SK-N-SH treated with all-trans-retinoic acid at 6 μM for 48 hours (cell line): Measurements from ENCODE around the gene CD86.

Source experiments
- ATAC-seq: fragments of 200-7000 bp; cut with Tn5 transposase; 3 replicates; pipeline ENCODE4 v1.9.1; 2020; ENCODE audit warnings: mild to moderate bottlenecking, moderate library complexity
- ARNTL ChIP-seq: fragments of 450-650 bp; formaldehyde crosslinking; IDR thresholded peaks from 2 replicates; pipeline ENCODE4 v1.5.0; 2020; ENCODE audit warnings: low read depth, mild to moderate bottlenecking, moderate library complexity, borderline replicate concordance
- BACH2 ChIP-seq: fragments of 250-450 bp; sonication (Bioruptor Pico); IDR thresholded peaks from 2 replicates; pipeline ENCODE4 v1.9.0; 2021; ENCODE audit warnings: mild to moderate bottlenecking, borderline replicate concordance
- CSDC2 ChIP-seq: fragments of 250-450 bp; sonication (Bioruptor Pico); IDR thresholded peaks from 2 replicates; pipeline ENCODE4 v1.5.0; 2020; ENCODE audit warnings: mild to moderate bottlenecking, moderate library complexity
- ESRRG ChIP-seq: fragments of 250-450 bp; sonication (Bioruptor Pico); IDR thresholded peaks from 2 replicates; pipeline ENCODE4 v1.6.1; 2021; ENCODE audit warnings: mild to moderate bottlenecking
- GLIS3 ChIP-seq: fragments of 250-450 bp; sonication (Bioruptor Pico); IDR thresholded peaks from 2 replicates; pipeline ENCODE4 v1.5.0; 2020; ENCODE audit warnings: mild to moderate bottlenecking, moderate library complexity
- ISL1 ChIP-seq: fragments of 250-450 bp; sonication (Bioruptor Pico); IDR thresholded peaks from 2 replicates; pipeline ENCODE4 v2.1.2; 2022; ENCODE audit warnings: mild to moderate bottlenecking, moderate library complexity
- OSR1 ChIP-seq: fragments of 250-450 bp; sonication (Bioruptor Pico); IDR thresholded peaks from 2 replicates; pipeline ENCODE4 v1.8.0; 2022; ENCODE audit warnings: moderate library complexity, mild to moderate bottlenecking, inconsistent platforms
- PPARA ChIP-seq: fragments of 250-450 bp; sonication (Bioruptor Pico); IDR thresholded peaks from 2 replicates; pipeline ENCODE4 v1.5.0; 2020; ENCODE audit warnings: mild to moderate bottlenecking, borderline replicate concordance
- RARB ChIP-seq: fragments of 250-450 bp; sonication (Bioruptor Pico); IDR thresholded peaks from 2 replicates; pipeline ENCODE4 v1.8.0; 2021; ENCODE audit warnings: mild to moderate bottlenecking, moderate library complexity
- SNAI2 ChIP-seq: fragments of 250-450 bp; sonication (Bioruptor Pico); IDR thresholded peaks from 2 replicates; pipeline ENCODE4 v1.5.0; 2020; ENCODE audit warnings: mild to moderate bottlenecking, moderate library complexity
- TCF4 ChIP-seq: fragments of 250-450 bp; sonication (Bioruptor Pico); IDR thresholded peaks from 2 replicates; pipeline ENCODE4 v1.8.0; 2021; ENCODE audit warnings: mild to moderate bottlenecking, moderate library complexity, borderline replicate concordance
- TOX ChIP-seq: fragments of 250-450 bp; sonication (Bioruptor Pico); IDR thresholded peaks from 2 replicates; pipeline ENCODE4 v1.8.0; 2021; ENCODE audit warnings: mild to moderate bottlenecking, moderate library complexity, borderline replicate concordance
- ZC3H10 ChIP-seq: fragments of 250-450 bp; sonication (Bioruptor Pico); IDR thresholded peaks from 2 replicates; pipeline ENCODE4 v1.5.1; 2021; ENCODE audit warnings: mild to moderate bottlenecking, moderate library complexity
- ZFP3 ChIP-seq: fragments of 250-450 bp; sonication (Bioruptor Pico); IDR thresholded peaks from 2 replicates; pipeline ENCODE4 v1.5.0; 2020; ENCODE audit warnings: mild to moderate bottlenecking, moderate library complexity
- ZFP30 ChIP-seq: fragments of 450-650 bp; formaldehyde crosslinking; IDR thresholded peaks from 2 replicates; pipeline ENCODE4 v1.5.0; 2022; ENCODE audit warnings: mild to moderate bottlenecking, moderate library complexity
- ZNF565 ChIP-seq: fragments of 450-650 bp; formaldehyde crosslinking; conservative IDR thresholded peaks from 2 replicates; pipeline ENCODE4 v1.5.0; 2020; ENCODE audit warnings: low read depth, mild to moderate bottlenecking, moderate library complexity
- ZNF8 ChIP-seq: fragments of 450-650 bp; formaldehyde crosslinking; IDR thresholded peaks from 2 replicates; pipeline ENCODE4 v1.5.0; 2020; ENCODE audit warnings: mild to moderate bottlenecking, moderate library complexity
- TF ChIP-seq, protein P1 (sequence below): fragments of 250-450 bp; sonication (Bioruptor Pico); IDR thresholded peaks from 2 replicates; pipeline ENCODE4 v1.8.0; 2020; ENCODE audit warnings: mild to moderate bottlenecking, moderate library complexity, borderline replicate concordance
- TF ChIP-seq, protein P2 (sequence below): fragments of 250-450 bp; sonication (Bioruptor Pico); IDR thresholded peaks from 2 replicates; pipeline ENCODE4 v1.5.1; 2020; ENCODE audit warnings: low read depth, mild to moderate bottlenecking, moderate library complexity
- TF ChIP-seq, protein P3 (sequence below): fragments of 250-450 bp; sonication (Bioruptor Pico); IDR thresholded peaks from 2 replicates; pipeline ENCODE4 v1.5.1; 2021; ENCODE audit warnings: mild to moderate bottlenecking, moderate library complexity
- TF ChIP-seq, protein P4 (sequence below): fragments of 250-450 bp; sonication (Bioruptor Pico); IDR thresholded peaks from 2 replicates; pipeline ENCODE4 v1.8.0; 2021; ENCODE audit warnings: low read depth, mild to moderate bottlenecking, moderate library complexity, borderline replicate concordance
- TF ChIP-seq, protein P5 (sequence below): fragments of 250-450 bp; sonication (Bioruptor Pico); IDR thresholded peaks from 2 replicates; pipeline ENCODE4 v1.5.0; 2020; ENCODE audit warnings: mild to moderate bottlenecking, moderate library complexity

CD86 gene

DNA sequence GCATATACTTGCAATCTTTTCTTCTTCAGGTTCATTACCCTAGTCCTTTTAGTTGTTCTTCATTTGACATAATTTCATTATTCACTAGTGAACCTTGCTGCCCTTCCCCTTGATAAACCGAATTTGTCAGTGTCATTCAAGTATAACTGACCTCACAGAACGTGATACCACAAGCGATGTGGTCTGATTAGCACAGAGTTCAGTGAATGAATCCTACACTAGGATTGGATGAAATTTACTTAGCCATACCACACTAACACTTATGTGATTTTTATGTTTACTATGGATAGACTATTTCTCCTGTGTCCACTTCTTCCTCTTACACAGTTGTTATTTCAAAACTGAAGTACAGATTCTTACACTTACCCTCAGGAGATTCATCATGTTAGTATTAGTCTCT lies 27.2 kb downstream of the CD86 start:
- ATAC-seq: no peak
- TF ChIP-seq GLIS3 (CRISPR knock-in tag) (no peak), TOX (CRISPR knock-in tag) (no peak), RARB (no peak), ISL1 (CRISPR knock-in tag) (no peak)
- TF ChIP-seq, all 23 proteins: peak for 0

DNA sequence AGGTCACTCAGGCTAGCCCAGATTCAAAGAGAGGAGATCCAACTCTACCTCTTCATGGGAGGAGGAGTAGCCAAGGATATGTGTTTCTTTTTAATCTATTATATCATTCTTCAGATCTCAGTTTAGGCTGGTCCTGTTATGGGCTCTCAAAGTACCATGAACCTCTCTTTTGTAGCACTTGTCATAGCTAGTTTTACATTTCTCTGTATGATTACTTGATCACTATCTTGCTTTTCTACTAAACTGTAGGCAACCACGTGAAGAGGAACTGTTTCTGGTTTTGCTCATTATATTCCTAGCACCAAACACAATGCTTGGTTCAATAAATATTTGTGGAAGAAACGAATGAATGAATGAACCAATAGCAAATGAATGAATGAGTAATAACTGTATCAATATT lies 29.6 kb downstream of the CD86 start:
- TF ChIP-seq ZNF8 (CRISPR knock-in tag): no peak
- TF ChIP-seq ZFP3: no peak
- TF ChIP-seq ZFP30 (CRISPR knock-in tag): no peak
- TF ChIP-seq TCF4 (CRISPR knock-in tag): no peak
- TF ChIP-seq BACH2: no peak
- no peak for TF ChIP-seq TOX (CRISPR knock-in tag)
- no peak for TF ChIP-seq ARNTL
- TF ChIP-seq SNAI2 (CRISPR knock-in tag): no peak
- TF ChIP-seq, protein P1, sequence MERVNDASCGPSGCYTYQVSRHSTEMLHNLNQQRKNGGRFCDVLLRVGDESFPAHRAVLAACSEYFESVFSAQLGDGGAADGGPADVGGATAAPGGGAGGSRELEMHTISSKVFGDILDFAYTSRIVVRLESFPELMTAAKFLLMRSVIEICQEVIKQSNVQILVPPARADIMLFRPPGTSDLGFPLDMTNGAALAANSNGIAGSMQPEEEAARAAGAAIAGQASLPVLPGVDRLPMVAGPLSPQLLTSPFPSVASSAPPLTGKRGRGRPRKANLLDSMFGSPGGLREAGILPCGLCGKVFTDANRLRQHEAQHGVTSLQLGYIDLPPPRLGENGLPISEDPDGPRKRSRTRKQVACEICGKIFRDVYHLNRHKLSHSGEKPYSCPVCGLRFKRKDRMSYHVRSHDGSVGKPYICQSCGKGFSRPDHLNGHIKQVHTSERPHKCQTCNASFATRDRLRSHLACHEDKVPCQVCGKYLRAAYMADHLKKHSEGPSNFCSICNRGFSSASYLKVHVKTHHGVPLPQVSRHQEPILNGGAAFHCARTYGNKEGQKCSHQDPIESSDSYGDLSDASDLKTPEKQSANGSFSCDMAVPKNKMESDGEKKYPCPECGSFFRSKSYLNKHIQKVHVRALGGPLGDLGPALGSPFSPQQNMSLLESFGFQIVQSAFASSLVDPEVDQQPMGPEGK (CRISPR knock-in tag): no peak
- TF ChIP-seq CSDC2 (CRISPR knock-in tag): no peak
- TF ChIP-seq, protein P2, sequence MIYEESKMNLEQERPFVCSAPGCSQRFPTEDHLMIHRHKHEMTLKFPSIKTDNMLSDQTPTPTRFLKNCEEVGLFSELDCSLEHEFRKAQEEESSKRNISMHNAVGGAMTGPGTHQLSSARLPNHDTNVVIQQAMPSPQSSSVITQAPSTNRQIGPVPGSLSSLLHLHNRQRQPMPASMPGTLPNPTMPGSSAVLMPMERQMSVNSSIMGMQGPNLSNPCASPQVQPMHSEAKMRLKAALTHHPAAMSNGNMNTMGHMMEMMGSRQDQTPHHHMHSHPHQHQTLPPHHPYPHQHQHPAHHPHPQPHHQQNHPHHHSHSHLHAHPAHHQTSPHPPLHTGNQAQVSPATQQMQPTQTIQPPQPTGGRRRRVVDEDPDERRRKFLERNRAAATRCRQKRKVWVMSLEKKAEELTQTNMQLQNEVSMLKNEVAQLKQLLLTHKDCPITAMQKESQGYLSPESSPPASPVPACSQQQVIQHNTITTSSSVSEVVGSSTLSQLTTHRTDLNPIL: no peak
- TF ChIP-seq, protein P3, sequence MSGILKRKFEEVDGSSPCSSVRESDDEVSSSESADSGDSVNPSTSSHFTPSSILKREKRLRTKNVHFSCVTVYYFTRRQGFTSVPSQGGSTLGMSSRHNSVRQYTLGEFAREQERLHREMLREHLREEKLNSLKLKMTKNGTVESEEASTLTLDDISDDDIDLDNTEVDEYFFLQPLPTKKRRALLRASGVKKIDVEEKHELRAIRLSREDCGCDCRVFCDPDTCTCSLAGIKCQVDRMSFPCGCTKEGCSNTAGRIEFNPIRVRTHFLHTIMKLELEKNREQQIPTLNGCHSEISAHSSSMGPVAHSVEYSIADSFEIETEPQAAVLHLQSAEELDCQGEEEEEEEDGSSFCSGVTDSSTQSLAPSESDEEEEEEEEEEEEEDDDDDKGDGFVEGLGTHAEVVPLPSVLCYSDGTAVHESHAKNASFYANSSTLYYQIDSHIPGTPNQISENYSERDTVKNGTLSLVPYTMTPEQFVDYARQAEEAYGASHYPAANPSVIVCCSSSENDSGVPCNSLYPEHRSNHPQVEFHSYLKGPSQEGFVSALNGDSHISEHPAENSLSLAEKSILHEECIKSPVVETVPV (CRISPR knock-in tag): no peak
- no peak for TF ChIP-seq ESRRG (CRISPR knock-in tag)
- TF ChIP-seq RARB: no peak
- TF ChIP-seq PPARA (CRISPR knock-in tag): no peak
- no peak for TF ChIP-seq ZC3H10 (CRISPR knock-in tag)
- no peak for TF ChIP-seq OSR1 (CRISPR knock-in tag)
- TF ChIP-seq GLIS3 (CRISPR knock-in tag): no peak
- TF ChIP-seq, protein P4, sequence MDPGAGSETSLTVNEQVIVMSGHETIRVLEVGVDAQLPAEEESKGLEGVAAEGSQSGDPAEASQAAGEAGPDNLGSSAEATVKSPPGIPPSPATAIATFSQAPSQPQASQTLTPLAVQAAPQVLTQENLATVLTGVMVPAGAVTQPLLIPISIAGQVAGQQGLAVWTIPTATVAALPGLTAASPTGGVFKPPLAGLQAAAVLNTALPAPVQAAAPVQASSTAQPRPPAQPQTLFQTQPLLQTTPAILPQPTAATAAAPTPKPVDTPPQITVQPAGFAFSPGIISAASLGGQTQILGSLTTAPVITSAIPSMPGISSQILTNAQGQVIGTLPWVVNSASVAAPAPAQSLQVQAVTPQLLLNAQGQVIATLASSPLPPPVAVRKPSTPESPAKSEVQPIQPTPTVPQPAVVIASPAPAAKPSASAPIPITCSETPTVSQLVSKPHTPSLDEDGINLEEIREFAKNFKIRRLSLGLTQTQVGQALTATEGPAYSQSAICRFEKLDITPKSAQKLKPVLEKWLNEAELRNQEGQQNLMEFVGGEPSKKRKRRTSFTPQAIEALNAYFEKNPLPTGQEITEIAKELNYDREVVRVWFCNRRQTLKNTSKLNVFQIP (CRISPR knock-in tag): no peak
- TF ChIP-seq, protein P5, sequence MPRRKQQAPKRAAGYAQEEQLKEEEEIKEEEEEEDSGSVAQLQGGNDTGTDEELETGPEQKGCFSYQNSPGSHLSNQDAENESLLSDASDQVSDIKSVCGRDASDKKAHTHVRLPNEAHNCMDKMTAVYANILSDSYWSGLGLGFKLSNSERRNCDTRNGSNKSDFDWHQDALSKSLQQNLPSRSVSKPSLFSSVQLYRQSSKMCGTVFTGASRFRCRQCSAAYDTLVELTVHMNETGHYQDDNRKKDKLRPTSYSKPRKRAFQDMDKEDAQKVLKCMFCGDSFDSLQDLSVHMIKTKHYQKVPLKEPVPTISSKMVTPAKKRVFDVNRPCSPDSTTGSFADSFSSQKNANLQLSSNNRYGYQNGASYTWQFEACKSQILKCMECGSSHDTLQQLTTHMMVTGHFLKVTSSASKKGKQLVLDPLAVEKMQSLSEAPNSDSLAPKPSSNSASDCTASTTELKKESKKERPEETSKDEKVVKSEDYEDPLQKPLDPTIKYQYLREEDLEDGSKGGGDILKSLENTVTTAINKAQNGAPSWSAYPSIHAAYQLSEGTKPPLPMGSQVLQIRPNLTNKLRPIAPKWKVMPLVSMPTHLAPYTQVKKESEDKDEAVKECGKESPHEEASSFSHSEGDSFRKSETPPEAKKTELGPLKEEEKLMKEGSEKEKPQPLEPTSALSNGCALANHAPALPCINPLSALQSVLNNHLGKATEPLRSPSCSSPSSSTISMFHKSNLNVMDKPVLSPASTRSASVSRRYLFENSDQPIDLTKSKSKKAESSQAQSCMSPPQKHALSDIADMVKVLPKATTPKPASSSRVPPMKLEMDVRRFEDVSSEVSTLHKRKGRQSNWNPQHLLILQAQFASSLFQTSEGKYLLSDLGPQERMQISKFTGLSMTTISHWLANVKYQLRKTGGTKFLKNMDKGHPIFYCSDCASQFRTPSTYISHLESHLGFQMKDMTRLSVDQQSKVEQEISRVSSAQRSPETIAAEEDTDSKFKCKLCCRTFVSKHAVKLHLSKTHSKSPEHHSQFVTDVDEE (CRISPR knock-in tag): no peak
- no peak for ATAC-seq

DNA sequence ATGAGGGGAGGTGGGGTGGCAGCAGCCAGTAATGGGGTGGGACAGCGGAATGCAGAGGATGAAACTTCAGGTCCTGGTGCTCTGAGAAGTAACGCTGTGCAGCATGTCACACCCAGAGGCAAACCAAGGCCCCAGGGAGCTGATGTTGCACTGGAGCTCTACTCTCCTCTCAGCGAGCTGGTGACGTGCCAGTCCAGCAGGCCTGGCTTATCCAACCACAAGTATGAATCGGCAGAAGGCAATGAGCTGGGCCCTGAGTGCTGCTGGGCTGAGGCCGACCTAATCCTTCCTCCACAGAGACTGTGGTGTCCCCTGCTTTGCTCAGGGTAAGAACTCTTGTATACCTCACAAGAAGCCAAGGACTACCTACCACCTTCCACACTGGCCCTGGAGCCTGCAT lies 30.5 kb downstream of the CD86 start:
- TF ChIP-seq TOX (CRISPR knock-in tag) (no peak), OSR1 (CRISPR knock-in tag) (no peak), ZC3H10 (CRISPR knock-in tag) (no peak), ZFP30 (CRISPR knock-in tag) (no peak), ESRRG (CRISPR knock-in tag) (no peak), ISL1 (CRISPR knock-in tag) (no peak), ZNF565 (CRISPR knock-in tag) (no peak), ZNF8 (CRISPR knock-in tag) (no peak), PPARA (CRISPR knock-in tag) (no peak)
- TF ChIP-seq, protein P1 (CRISPR knock-in tag): no peak
- TF ChIP-seq, protein P4 (CRISPR knock-in tag): no peak
- no peak; the same call in 2 of the 3 replicates for ATAC-seq
